Activated T-cell treated with anti-CD3 and anti-CD28 coated beads, Interleukin-2, amount 50 U/mL, for 48 hours (primary cell): Measurements from ENCODE around the gene GDI1.

Experiments
- DNase-seq, 2 experiments: peaks; one replicate each; pipeline ENCODE4 v3.0.0-alpha.2; 2020

GDI1 gene

DNA sequence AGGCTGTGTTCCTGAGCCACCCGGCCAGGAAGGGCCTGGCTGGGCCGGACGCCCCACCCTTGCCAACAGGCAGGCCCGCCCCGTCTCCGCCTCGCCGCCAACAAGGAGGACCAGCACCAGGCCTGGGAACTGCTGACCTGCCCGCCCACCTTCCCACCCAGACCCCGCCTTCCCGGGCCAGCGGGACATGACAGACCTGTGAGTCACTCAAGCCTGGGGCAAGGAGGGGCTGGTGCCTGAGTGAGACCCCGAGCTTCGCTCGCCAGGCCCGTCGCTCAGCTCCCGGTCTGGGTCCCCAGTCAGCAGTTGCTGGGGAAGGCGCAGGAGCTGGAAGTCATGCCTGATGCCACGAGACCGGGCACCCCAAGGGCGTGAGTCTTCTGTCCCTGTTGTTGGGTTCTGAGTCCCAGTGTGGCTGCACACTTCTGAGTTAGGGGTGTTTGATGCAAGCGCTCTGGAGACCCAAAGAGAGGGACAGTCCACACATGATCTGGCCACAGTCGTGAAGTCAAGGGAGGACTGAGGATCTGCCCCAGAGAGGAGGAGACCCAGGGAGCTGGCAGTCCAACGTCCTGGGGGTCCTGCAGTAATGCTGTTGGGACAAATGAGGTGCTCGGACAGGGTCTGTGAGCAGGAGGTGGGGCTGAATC, 27.6 kb upstream of the GDI1 start, which contains the start of gene DNASE1L1:
TSS of gene DNASE1L1 (minus strand) at position 33 of the 650 bp plus-strand sequence. CDS start 3,686 bp downstream, outside the sequence.
- peak; percentile 49 to 55 for DNase-seq

GRCh38 chrX:154411981-154412340, 25.0 kb upstream of the GDI1 start:
- DNase-seq: peak; percentile 68 to 75

GRCh38 chrX:154412468-154412867, 24.5 kb upstream of the GDI1 start:
- DNase-seq: peak in 1 of 2 experiments; percentile 47

GRCh38 chrX:154413142-154413541, 23.8 kb upstream of the GDI1 start:
- no peak for DNase-seq

- no peak for DNase-seq
Measured at GRCh38 chrX:154417157-154417556, 19.8 kb upstream of the GDI1 start.

DNA sequence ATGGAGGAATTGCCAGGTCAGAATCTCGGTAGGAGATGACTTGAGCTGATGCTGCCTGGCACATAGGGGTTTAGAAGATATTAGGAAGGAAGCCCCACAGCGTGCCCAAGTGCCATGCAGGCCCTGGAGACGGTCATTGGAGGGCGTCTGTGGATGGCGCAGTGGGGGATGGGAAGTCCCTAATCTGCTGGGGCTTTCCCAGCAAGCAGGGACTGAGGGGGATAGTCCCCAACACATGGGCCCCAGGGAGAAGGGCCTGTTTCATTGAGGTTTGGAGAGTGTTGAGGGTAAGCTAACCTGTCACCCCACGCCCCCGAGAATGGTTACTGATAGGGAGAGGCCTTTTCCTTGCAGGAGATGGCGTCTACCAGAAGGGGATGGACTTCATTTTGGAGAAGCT, 17.8 kb upstream of the GDI1 start:
- DNase-seq: no peak

- DNase-seq: no peak
Measured at GRCh38 chrX:154419688-154420401, 17.1 kb upstream of the GDI1 start.

DNA sequence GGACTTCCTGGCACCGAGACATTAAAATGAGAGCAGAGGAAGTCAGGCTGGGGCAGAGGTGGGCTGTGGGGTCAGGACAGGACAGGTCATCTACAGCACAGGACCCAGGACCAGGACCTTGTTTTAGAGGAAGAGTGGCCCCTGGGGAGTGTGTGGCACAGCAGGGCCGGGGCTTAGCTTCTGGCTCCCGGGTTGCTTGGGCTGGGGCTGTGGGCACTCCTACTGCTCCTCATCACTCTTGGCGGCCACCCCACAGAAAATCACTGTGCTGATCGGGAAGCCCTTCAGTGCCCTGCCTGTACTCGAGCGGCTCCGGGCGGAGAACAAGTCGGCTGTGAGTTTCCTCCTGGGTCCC, 16.6 kb upstream of the GDI1 start:
- DNase-seq: no peak

DNA sequence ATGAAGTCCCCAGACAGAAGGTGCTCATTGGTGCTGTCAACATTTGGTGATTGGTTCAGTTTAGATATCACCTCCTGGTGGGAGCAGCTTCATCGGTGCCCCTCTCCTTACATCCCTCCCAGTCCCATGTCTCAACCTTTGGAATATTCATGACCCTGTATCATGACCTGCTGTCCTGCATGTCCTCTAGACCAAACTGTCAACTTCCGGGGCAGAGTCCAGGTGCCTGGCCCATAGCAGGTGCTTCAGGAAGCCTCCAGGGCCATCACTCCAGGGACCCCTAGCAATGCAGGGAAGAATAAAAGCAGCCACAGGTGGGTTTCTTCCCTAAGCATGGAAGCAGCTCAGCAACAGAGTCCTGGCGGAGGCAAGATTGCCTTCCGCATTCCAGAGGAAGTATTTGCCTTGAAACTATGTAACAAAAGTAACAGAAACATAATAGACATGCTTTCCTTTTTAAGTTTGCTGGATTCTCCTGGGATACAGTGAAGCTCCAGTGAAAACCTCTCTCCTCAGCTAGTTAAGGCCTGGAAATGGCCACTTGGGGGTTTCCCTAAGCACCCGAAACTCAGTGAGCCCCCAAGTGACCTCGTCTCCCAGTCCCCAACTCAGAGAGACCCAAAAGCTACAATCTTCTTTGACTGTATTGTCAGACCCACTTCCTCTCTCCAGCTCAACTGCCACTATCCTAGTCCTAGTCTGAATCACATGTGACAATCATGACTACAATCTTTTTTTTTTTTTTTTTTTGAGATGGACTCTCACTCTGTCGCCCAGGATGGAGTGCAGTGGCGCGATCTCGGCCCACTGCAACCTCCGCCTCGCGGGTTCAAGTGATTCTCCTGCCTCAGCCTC, 9.8 kb upstream of the GDI1 start:
- DNase-seq: no peak

DNA sequence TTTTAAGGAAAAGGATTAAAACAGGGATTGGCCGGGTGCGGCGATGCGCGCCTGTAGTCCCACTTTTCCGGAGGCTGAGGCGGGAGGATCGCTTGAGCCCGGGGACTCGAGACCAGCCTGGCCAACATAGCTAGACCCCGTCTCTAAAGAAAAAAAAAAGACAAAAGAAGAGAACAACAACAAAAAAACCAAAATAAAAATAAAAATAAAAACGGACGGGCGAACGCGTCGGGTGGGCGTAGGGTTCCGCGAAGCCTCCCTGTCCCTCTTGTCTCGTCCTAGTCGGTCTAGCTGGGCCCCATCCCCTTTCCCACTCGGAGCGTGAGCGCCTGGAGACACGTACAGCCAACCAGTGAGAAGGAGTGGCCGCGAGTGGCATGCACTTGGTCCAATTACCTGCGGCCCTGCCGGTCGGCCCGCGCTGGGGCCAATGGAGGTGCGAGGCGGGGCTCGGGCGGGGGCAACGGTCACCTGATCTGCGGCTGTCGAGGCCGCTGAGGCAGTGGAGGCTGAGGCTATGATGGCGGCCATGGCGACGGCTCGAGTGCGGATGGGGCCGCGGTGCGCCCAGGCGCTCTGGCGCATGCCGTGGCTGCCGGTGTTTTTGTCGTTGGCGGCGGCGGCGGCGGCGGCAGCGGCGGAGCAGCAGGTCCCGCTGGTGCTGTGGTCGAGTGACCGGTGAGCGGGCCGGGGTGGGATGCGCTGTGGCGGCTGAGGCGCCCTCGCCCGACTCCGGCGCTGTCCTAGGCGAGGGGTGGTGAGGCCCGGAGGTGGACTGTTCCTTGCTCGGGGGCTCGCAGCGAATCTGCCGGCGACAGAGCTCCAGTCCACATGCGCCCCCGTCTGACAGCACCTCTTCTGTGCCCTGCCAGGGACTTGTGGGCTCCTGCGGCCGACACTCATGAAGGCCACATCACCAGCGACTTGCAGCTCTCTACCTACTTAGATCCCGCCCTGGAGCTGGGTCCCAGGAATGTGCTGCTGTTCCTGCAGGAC, 8.5 kb upstream of the GDI1 start, which contains the start of gene ATP6AP1:
TSS of gene ATP6AP1 (plus strand) at position 502 of the 996 bp plus-strand sequence. CDS start at position 518, 16 bp downstream.
- DNase-seq: peak; percentile 87 to 92

GRCh38 chrX:154429711-154430110, 7.2 kb upstream of the GDI1 start:
- no peak for DNase-seq

- DNase-seq: no peak
Measured at GRCh38 chrX:154430479-154430878, 6.5 kb upstream of the GDI1 start.

- DNase-seq: no peak
Measured at GRCh38 chrX:154430916-154431315, 6.0 kb upstream of the GDI1 start.

DNA sequence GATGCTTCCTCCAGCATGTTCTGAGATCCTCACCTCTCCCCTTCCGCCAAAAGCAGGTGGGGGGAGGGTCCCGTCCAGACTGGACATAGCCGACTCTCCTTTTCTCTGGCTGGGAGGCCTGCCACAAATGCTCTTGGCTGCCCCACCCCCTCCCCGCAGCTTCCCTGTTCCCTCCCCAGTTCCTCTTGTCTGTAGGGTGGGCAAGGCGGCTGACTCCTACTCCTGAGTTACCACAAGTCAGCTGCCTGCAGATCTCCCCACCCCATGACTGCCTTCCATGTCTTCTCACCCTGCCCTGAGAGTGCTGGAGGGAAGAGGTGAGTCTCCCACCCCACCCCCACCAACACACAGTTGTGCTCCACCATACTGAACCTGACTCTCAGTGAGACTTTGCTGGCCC, 5.6 kb upstream of the GDI1 start:
- no peak for DNase-seq

DNA sequence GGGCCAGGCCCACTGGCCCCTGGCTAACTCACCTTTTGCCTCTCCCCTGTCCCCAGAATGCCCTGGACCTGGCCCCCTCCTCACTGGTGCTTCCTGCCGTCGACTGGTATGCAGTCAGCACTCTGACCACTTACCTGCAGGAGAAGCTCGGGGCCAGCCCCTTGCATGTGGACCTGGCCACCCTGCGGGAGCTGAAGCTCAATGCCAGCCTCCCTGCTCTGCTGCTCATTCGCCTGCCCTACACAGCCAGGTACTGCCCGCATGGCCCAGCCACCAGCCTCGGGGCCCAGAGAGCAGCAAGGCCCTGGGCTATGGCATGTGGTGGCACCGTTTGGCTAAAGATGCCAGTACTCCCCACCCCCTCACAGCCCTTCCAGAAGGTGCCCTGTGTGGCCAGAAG, 4.7 kb upstream of the GDI1 start:
- no peak for DNase-seq

DNA sequence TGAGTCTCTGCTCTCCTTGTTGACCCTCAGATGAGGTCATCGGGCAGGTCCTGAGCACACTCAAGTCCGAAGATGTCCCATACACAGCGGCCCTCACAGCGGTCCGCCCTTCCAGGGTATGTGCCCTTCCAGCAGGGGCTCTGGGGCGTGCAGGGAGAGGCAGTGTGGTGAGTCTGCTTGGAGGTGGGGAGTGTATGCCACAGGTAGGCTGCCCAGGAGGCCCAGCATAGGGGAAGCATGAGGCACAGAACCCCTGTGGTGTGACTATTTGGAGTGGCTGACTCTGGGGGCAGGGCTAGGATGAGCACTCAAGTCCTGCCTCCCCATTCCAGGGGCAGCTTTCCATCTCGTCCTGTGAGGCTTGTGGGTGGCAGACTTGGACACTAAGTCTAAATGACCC, 3.3 kb upstream of the GDI1 start:
- DNase-seq: no peak

DNA sequence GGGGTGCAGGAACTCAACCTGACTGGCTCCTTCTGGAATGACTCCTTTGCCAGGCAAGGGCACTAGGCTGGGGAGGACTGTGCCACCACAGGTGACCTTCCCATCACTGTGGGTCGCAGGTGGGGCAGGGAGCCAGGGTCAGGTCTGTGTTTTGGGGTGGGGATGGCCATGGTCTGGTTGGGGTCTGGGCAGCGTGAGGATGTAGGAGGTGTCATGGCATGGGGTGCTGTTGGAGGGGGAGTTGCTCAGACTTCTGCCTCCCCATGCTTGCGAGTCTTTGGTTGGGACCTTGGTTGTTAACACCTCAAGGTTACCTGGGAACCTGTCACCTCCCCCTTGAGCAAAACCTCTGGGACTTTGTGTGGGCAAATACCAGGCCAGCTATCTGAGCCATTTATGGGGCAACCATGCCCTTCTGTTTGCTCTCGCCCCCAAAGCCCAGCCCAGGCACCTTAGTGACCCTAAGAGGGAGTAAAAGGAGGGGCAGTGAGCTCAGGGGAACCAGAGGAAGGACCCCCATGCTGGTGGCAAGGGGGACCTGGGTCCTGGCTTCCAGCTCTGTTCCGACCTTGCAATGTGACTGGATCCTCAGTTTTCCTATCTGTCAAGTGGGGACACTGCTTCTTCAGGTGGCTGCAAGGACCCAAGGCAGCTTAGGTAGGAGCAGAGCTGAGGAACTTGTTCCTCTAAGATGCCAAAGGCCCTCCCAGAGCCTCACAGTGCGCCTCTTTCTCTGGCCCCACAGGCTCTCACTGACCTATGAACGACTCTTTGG, 2.4 kb upstream of the GDI1 start:
- DNase-seq: no peak

DNA sequence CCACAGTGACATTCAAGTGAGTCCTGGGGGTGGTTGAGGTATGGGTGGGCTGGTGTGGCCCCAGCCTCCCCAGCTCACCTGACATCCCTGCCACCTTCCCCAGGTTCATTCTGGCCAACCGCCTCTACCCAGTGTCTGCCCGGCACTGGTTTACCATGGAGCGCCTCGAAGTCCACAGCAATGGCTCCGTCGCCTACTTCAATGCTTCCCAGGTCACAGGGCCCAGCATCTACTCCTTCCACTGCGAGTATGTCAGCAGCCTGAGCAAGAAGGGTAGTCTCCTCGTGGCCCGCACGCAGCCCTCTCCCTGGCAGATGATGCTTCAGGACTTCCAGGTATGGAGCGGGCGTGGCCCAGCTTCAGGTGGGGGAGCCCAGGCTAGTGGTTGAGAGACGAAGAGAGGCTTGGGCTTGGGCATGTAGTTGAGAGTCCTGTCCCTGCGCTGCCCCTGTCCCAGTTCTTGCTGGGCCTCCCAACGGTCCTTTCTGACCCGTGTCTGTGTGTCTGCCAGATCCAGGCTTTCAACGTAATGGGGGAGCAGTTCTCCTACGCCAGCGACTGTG, 1.7 kb upstream of the GDI1 start:
- DNase-seq: no peak

DNA sequence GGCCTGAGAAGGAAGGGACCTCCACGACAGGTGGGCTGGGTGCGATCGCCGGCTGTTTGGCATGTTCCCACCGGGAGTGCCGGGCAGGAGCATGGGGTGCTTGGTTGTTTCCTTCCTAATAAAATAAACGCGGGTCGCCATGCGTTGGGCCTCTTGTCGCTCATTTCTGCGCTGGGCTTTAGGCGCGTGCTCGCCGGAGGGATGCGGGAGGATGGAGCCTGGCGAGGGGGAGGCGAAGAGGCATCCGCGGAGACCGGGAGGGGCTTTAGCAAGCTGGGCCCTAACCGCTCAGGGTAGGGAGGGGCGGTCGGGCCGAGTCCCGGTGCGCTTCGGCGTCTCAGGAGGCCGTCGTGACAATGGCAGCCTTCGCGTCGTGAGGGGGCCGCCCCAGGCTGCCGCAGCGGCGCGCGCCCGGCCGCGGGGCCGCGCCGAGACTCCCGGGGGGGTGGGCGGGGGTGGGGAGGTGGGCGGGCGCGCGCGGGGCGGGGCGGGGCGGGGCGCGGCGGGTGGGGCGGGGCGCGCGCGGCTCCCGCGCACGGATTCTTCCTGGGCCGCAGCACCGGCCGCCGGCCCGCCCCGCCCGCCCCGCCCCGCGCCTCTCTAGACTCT, 476 bp upstream of the GDI1 start:
- DNase-seq: peak; percentile 55 to 65

- no peak for DNase-seq
Measured at GRCh38 chrX:154437971-154438893, 1.3 kb downstream of the GDI1 start.
